ENCODE data around the gene ATP1A1.

ATP1A1 gene

GRCh38 chr1:116376729-116377086 is 3.7 kb downstream of the ATP1A1 start:
- no peak overlapping the region for H3K4me3 ChIP-seq (ENCODE audit: low read depth, low read length)

GRCh38 chr1:116377541-116378529 is 4.8 kb downstream of the ATP1A1 start:
- H3K4me3 ChIP-seq (ENCODE audit: low read depth, low read length): peak overlapping the region; percentile 31

More at GRCh38 chr1:116376729-116377086, 3.7 kb downstream of the ATP1A1 start:
- TF ChIP-seq, protein P1, sequence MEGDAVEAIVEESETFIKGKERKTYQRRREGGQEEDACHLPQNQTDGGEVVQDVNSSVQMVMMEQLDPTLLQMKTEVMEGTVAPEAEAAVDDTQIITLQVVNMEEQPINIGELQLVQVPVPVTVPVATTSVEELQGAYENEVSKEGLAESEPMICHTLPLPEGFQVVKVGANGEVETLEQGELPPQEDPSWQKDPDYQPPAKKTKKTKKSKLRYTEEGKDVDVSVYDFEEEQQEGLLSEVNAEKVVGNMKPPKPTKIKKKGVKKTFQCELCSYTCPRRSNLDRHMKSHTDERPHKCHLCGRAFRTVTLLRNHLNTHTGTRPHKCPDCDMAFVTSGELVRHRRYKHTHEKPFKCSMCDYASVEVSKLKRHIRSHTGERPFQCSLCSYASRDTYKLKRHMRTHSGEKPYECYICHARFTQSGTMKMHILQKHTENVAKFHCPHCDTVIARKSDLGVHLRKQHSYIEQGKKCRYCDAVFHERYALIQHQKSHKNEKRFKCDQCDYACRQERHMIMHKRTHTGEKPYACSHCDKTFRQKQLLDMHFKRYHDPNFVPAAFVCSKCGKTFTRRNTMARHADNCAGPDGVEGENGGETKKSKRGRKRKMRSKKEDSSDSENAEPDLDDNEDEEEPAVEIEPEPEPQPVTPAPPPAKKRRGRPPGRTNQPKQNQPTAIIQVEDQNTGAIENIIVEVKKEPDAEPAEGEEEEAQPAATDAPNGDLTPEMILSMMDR (IDR thresholded peaks at IDR 0.05; ENCODE audit: low read depth, low read length): no peak

GRCh38 chr1:116379057-116379630 is 6.1 kb downstream of the ATP1A1 start:
- H3K4me3 ChIP-seq (ENCODE audit: low read depth, low read length): no peak overlapping the region
- TF ChIP-seq, protein P1 (IDR thresholded peaks at IDR 0.05; ENCODE audit: low read depth, low read length): no peak

More at GRCh38 chr1:116377541-116378529, 4.8 kb downstream of the ATP1A1 start:
- TF ChIP-seq, protein P1 (IDR thresholded peaks at IDR 0.05; ENCODE audit: low read depth, low read length): no peak

GRCh38 chr1:116379674-116380498 is 6.8 kb downstream of the ATP1A1 start:
- no peak overlapping the region for H3K4me3 ChIP-seq (ENCODE audit: low read depth, low read length)
- TF ChIP-seq, protein P1 (IDR thresholded peaks at IDR 0.05; ENCODE audit: low read depth, low read length): no peak

DNA sequence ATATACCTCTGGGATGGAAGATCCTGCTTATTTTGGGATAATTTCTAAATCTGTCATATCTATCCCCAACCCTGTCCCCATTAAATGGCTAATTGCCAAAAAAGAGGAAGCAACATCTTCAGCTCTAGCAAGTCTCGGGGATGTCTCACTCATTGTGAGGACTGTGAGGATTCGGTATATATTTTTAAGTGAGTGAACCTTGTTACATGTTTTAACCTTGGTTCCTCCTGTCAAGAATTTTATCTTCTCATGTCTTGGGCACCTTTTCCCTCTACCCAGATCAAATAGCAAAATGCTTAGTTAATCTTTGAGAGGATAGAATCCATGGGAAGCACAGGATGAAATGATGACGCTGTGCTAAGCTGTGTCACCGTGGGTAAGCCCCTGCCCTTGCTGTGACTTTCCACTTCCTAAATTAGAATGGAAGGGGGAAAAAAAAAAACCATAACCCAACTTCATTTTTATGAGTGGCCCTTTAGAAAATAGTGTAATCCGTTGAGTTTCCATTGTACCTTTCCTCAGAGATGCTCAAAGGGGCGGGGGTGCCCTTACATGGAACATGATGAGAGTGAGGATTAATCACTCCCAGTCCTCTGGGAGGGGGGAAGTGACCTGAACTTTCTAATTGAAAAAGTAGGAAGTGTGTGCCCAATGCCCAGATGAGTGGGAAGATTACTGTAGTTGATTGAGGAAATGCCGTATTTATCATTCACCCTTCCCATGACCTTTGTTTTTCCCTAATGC is 7.6 kb downstream of the ATP1A1 start:
- no peak overlapping the region for H3K4me3 ChIP-seq (ENCODE audit: low read depth, low read length)
- TF ChIP-seq, protein P1 (IDR thresholded peaks at IDR 0.05; ENCODE audit: low read depth, low read length): no peak

DNA sequence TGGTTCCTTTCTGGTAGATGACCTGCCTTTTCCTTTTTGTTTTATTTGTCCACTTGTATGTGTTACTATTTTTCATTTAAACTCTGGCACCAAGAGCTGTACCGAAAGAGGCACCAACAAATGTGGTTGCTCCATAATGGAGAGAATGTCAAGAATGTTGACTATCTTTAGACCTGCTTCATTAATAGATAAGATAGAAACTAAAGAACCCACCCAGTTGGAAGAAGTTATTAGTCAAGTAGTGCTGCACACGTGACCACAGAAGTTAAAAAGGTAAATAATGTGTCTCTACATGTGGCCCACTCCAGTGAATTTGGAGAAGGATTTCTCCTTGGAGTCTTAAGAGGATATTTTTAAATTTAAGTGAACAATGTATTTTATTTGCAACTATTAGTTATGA is 9.3 kb downstream of the ATP1A1 start:
- no peak overlapping the region for H3K4me3 ChIP-seq (ENCODE audit: low read depth, low read length)
- TF ChIP-seq, protein P1 (IDR thresholded peaks at IDR 0.05; ENCODE audit: low read depth, low read length): no peak
